Subcutaneous adipose tissue (tissue), 4 donors: Measurements from ENCODE around the gene SEC16A. TPM values are rescaled to one million over a fixed set of nuclear protein-coding genes. Genes with fewer than 3 reads are reported as not detected.

Source experiments
- total RNA-seq, 4 donors: library from RNA; depleted of rRNA; stranded (reverse); fragments of >200 nt; gene quantifications; one replicate each; pipeline ENCODE4 v1.1.0, GENCODE V29; 2016
- TF ChIP-seq, protein P1 (sequence below): fragments of 450-650 bp; IDR thresholded peaks from one replicate; pipeline ENCODE4 v1.5.1; 2016; ENCODE audit warnings: low read depth, mild to moderate bottlenecking, control low read depth, antibody characterized with exemption, moderate library complexity

Gene SEC16A
- total RNA-seq, 4 donors from 2014 or later: 39.0 to 65.4 (median 52.9) TPM

DNA sequence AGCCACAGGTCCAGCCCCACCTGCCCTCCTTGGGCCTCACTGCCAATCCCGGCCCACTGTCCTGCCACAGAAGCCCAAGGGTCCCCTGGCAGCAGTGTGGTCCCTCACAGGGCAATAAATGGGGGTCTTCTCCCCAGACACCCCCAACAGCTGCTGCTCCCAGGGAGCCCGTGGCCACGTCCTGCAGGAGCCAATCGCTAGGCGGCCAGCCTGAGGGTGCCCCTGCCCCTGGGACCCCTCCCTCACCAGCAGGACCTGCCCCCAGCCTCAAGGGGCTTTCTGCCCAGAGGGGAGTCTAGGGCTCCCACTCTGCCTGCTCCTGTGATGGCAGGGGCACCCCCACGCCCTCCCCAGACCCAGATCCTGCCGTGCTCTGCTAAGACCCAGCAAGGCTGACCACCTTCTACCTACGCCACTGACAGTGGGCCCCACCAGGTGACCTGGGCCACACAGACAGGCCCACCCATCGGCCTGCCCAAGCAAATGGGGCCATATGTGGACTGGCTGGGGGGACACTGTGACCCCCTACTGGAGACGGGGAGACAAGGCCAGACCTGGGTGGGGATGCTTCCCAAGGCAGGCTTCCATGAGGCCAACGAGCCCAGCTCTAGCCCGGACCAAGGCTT is 46.0 kb upstream of the SEC16A start:
- TF ChIP-seq, protein P1, sequence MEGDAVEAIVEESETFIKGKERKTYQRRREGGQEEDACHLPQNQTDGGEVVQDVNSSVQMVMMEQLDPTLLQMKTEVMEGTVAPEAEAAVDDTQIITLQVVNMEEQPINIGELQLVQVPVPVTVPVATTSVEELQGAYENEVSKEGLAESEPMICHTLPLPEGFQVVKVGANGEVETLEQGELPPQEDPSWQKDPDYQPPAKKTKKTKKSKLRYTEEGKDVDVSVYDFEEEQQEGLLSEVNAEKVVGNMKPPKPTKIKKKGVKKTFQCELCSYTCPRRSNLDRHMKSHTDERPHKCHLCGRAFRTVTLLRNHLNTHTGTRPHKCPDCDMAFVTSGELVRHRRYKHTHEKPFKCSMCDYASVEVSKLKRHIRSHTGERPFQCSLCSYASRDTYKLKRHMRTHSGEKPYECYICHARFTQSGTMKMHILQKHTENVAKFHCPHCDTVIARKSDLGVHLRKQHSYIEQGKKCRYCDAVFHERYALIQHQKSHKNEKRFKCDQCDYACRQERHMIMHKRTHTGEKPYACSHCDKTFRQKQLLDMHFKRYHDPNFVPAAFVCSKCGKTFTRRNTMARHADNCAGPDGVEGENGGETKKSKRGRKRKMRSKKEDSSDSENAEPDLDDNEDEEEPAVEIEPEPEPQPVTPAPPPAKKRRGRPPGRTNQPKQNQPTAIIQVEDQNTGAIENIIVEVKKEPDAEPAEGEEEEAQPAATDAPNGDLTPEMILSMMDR: no peak

DNA sequence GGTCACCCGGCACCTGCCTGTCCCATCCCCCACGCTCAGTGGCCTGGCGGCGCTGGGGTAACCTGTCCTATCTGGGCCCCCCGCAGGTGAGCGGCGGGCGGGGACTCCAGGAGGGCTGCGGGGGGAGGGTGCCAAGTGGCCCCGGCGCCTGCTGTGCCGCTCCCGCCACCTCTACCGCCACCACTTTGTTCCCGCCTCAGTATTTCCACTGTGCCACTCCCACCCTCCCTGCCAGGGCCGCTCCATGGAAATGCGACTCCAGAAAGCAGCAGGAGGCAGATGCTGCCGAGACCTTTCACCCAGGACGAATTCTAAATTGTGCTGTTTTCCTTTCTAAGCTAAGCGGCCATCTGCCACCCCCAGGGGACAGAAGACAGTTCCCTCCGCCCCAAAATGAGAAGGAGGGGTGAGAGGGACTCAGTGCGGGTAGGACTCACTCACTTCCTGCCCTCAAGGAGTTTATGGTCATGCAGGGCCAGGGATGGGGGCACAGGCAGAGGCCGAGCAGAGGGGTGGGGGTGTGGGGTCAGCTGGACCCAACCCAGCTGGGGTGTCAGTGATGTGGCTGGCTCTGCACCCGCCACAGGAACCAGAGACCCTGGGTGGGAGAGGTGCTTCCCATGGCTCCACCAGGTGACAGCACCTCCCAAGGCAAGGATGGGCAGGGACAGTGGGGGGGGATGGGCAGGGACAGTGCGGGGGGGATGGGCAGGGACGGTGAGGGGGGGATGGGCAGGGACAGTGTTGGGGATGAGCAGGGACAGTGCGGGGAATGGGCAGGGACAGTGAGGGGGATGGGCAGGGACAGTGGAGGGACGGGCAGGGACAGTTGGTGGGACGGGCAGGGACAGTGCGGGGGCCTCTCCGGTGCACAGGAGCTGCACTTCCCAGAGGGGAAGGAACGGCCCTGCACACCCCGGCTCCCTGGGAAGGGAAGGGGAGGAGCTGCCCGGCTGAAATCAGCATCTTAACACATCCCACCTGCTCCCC is 45.2 kb upstream of the SEC16A start:
- TF ChIP-seq, protein P1: no peak

DNA sequence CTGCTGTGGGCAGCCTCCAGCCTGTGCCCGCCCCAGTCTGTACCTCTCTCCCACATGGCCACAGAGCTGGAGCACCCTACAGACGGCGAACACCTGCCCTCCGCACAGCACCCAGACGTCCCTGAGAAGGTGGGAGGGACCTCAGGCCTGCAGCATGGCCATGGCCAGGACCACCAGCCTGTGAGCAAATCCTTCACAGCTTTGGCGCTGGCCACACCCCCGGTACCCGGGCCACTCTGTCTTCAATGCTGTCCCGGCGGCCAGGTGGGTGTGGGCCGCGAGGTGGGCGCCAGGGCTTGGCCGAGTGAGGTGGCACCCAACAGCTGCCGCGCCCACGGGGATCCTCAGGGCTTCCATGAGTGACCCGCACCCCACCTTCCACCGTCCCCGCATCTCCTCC is 44.3 kb upstream of the SEC16A start:
- TF ChIP-seq, protein P1: no peak

DNA sequence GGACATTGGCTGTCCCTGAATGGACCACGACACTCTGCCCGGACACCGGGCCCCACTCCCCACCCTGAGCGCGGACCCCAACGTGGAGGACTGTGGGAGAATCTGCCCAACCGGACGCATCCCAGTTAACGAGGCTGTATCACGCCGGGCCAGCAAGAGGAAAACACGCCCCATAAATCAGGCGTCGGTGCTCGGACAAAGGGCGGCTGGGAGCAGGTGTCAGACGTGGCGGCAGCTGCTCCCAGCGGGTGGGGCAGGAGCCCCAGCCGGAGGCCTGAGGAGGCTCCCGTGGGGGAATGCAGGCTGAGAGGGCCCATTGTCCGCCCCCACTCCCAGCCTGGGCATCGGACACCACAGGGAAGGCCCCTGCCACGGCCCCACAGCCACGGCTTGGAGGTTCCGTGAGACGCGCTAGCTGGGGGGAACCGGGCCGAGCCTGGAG is 43.8 kb upstream of the SEC16A start:
- TF ChIP-seq, protein P1: no peak

DNA sequence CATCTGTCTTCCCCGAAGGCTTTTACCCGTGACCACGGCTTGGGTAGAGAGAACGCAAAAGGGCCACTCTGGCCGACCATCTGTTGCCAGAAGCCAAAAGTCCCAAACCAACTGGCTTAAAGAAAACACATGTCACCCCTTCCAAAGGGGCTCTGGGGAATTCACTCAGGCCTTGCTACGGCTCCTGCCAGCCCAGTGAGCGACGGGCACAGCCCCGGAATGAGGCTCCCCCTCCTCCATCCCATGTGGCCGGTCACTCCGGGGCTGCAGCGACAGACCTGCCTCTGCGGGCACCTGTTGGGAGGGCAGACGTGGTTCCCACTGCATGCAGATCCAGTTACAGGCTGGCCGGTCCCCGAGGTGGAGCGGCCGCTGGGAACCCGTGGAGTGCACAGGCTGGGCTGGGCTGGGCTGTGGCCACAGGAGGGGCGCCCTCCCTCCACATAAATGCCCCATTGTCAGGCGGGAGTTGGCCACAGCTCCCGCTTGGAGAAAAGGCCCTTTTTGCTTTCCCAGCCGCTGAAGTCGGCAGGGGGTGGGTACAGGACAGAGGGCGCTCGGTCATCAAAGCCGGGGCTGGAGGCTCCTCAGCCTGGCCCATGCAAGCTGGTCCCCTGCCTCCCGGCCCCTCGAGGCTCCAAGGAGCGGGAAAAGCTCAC is 43.1 kb upstream of the SEC16A start:
- TF ChIP-seq, protein P1: no peak

DNA sequence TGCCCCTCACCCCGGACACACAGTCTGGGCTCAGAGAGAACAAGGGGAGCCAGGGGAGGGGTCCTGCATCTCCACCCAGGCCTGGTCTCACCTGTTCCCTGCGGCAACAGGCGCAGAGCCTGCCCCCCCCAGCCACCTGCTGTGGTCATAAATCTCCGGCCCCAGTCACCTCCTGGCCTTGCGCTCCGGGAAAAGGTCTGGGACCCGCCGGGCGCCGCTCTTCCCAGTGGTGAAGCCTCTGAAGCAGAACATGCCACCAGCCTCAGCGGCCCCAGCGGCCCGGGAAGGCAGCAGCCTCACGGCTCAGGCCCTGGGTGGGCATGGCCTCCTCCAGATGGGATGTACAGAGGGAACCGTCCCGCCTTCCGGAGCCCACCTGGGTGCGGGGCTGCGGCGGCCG is 42.4 kb upstream of the SEC16A start:
- TF ChIP-seq, protein P1: no peak
